GM23248 (cell line): ENCODE measurements around the gene SPEN. TPM values are rescaled to one million over a fixed set of nuclear protein-coding genes. Genes with fewer than 3 reads are reported as not detected.
"Not testable (repeated sequence)": the region's sequence is repeated elsewhere in the genome, so short reads cannot be mapped to it uniquely, and the experiment has no call there.

ENCODE experiments used
- DNase-seq: peaks from one replicate; pipeline ENCODE4 v3.0.0-alpha.2; 2015
- H2AFZ ChIP-seq: fragments of 200-600 bp; sonication (generic); 2 replicates; pipeline ENCODE4 v1.6.1; 2016; ENCODE audit warnings: antibody characterized with exemption
- H3F3A ChIP-seq: fragments of 200-600 bp; sonication (generic); 2 replicates; pipeline ENCODE4 v1.6.1; 2016; ENCODE audit warnings: mild to moderate bottlenecking, antibody characterized with exemption, mixed run types; ENCODE audit not compliant: insufficient read depth
- H3K27ac ChIP-seq: fragments of 200-600 bp; sonication (generic); 2 replicates; pipeline ENCODE4 v1.5.1; 2016; ENCODE audit warnings: mild to moderate bottlenecking
- H3K27me3 ChIP-seq: fragments of 200-600 bp; sonication (generic); replicated peaks from 2 replicates; pipeline ENCODE4 v1.6.1; 2016; ENCODE audit warnings: mild to moderate bottlenecking; ENCODE audit not compliant: insufficient read depth
- H3K36me3 ChIP-seq: fragments of 200-600 bp; sonication (generic); 2 replicates; pipeline ENCODE4 v1.6.1; 2016; ENCODE audit warnings: low read depth, mild to moderate bottlenecking
- H3K4me1 ChIP-seq: fragments of 200-600 bp; sonication (generic); 2 replicates; pipeline ENCODE4 v1.6.1; 2016; ENCODE audit warnings: mild to moderate bottlenecking; ENCODE audit not compliant: insufficient read depth
- H3K4me2 ChIP-seq: fragments of 200-600 bp; sonication (generic); one replicate; pipeline ENCODE4 v1.6.1; 2016; ENCODE audit warnings: mild to moderate bottlenecking; ENCODE audit not compliant: unreplicated experiment
- H3K4me3 ChIP-seq: fragments of 200-600 bp; sonication (generic); 2 replicates; pipeline ENCODE4 v1.5.1; 2016; ENCODE audit warnings: mild to moderate bottlenecking
- H3K79me2 ChIP-seq: fragments of 200-600 bp; sonication (generic); 2 replicates; pipeline ENCODE4 v1.6.1; 2016; ENCODE audit warnings: mild to moderate bottlenecking; ENCODE audit not compliant: insufficient read depth
- H3K9ac ChIP-seq: fragments of 200-600 bp; sonication (generic); 2 replicates; pipeline ENCODE4 v1.6.1; 2016; ENCODE audit warnings: mild to moderate bottlenecking
- H3K9me2 ChIP-seq: fragments of 200-600 bp; sonication (generic); 2 replicates; pipeline ENCODE4 v1.6.1; 2016; ENCODE audit warnings: mixed run types, mild to moderate bottlenecking, moderate library complexity; ENCODE audit not compliant: insufficient read depth
- H3K9me3 ChIP-seq: fragments of 200-600 bp; sonication (generic); one replicate; pipeline ENCODE4 v1.6.1; 2017; ENCODE audit warnings: low read depth
- H4K20me1 ChIP-seq: fragments of 200-600 bp; sonication (generic); 2 replicates; pipeline ENCODE4 v1.6.0; 2016; ENCODE audit not compliant: insufficient read depth
- EZH2 ChIP-seq: fragments of 200-600 bp; sonication (generic); IDR thresholded peaks from 2 replicates; pipeline ENCODE4 v1.6.1; 2018; ENCODE audit warnings: antibody characterized with exemption, mild to moderate bottlenecking; ENCODE audit not compliant: insufficient read depth, poor library complexity, severe bottlenecking
- EZH2phosphoT487 ChIP-seq: fragments of 200-600 bp; sonication (generic); IDR thresholded peaks from 2 replicates; pipeline ENCODE4 v1.6.1; 2018; ENCODE audit warnings: antibody characterized with exemption, moderate library complexity, mild to moderate bottlenecking, low read depth; ENCODE audit not compliant: insufficient read depth
- WGBS, 2 experiments: methylation state at CpG; one replicate each; pipeline ENCODE4 v1.1.6; 2015 to 2017; ENCODE audit warnings: low lambda C conversion rate in 2 of 2, low coverage in 1 of 2; ENCODE audit errors: missing lambda C conversion rate in 2 of 2; 5-methylcytosine and 5-hydroxymethylcytosine counted together
- in situ Hi-C: fragments of 300-500 bp; cut with MboI; formaldehyde crosslinking; loops from 2 replicates; pipeline ENCODE4 v1.15.0; 2020
- polyA plus RNA-seq: library from polyadenylated mRNA; unstranded; fragments of >200 nt; fragmentation: Nextera tagmentation; extraction: Ambion mirVana; gene quantifications from 2 replicates; pipeline ENCODE4 v1.2.1, GENCODE V29; 2016
- total RNA-seq: library from RNA; depleted of rRNA; stranded (reverse); fragments of >200 nt; shearing (Covaris generic); gene quantifications from 2 replicates; pipeline ENCODE4 v1.2.3, GENCODE V29; 2014

SPEN gene
- total and polyA plus RNA-seq, 2 experiments from 2014 or later: 16.5 to 17.2 TPM

GRCh38 chr1:15826810-15827507 lies 20.5 kb upstream of the SPEN start:
- Histone ChIP-seq H3K4me2 (no peak overlapping the region), H3K27me3 (no peaks in the 10 kb centered on the region), H3K79me2 (peaks cover 5% of the 10 kb centered on the region; the same call in 1 of the 2 replicates), H3K9me3 (no peaks in the 10 kb centered on the region), H3K36me3 (no peaks in the 10 kb centered on the region), H3K4me1 (peaks cover 7% of the 10 kb centered on the region), H3K9ac (no peak overlapping the region), H4K20me1 (no peaks in the 10 kb centered on the region), H3F3A (peaks cover 5% of the 10 kb centered on the region), H3K9me2 (no peaks in the 10 kb centered on the region), H3K4me3 (no peak overlapping the region), H2AFZ (no peak overlapping the region), H3K27ac (no peak overlapping the region)
- no peak for DNase-seq
- no peak for TF ChIP-seq EZH2phosphoT487
- TF ChIP-seq EZH2: no peak
- WGBS, 2 experiments: 98% methylated on average over 6 of the region's 6 CpGs
- in situ Hi-C loops: no loop called here

DNA sequence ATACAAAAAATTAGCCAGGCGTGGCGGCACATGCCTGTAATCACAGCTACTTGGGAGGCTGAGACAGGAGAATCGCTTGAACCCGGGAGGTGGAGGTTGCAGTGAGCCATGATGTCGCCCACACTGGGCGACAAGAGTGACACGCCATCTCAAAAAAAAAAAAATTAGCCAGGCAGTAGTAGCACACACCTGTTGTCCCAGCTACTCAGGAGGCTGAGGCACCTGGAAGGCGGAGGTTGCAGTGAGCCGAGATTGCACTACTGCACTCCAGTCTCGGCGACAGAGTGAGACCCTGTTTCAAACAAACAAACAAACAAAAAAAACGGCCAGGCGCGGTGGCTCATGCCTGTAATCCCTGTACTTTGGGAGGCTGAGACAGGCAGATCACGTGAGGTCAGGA lies 19.9 kb upstream of the SPEN start:
- H3K4me3 ChIP-seq, H3K9me2 ChIP-seq, H3K9me3 ChIP-seq, H3K27ac ChIP-seq, H3K36me3 ChIP-seq, H3K9ac ChIP-seq, H3K27me3 ChIP-seq, H3F3A ChIP-seq, H3K4me2 ChIP-seq, H2AFZ ChIP-seq, H4K20me1 ChIP-seq, in situ Hi-C loops, DNase-seq: not testable (repeated sequence)
- Histone ChIP-seq H3K4me1 (peaks cover 10% of the 10 kb centered on the region), H3K79me2 (peaks cover 11% of the 10 kb centered on the region; the same call in 1 of the 2 replicates)
- 95% methylated on average over 14 to 15 of the region's 15 CpGs for WGBS, 2 experiments

DNA sequence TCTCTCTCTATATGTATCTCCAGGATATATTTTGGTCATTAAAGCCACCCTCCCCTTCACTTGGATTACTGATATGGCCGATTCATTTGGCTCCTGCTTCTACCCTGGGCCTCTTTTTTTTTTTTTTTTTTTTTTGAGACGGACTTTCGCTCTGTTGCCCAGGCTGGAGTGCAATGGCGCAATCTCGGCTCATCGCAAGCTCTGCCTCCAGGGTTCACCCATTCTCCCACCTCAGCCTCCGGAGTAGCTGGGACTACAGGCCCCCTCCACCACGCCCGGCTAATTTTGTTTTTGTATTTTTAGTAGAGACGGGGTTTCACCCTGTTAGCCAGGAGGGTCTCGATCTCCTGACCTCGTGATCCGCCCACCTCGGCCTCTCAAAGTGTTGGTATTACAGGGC lies 18.6 kb upstream of the SPEN start:
- H3K4me3 ChIP-seq, H3K27ac ChIP-seq, H4K20me1 ChIP-seq, H3K9me2 ChIP-seq, H3K36me3 ChIP-seq, in situ Hi-C loops, DNase-seq, H3K27me3 ChIP-seq, H2AFZ ChIP-seq, H3K4me2 ChIP-seq, H3K9me3 ChIP-seq, H3K9ac ChIP-seq: not testable (repeated sequence)
- peaks cover 16% of the 10 kb centered on the region for H3K79me2 ChIP-seq
- H3K4me1 ChIP-seq: peaks cover 14% of the 10 kb centered on the region
- peaks cover 19% of the 10 kb centered on the region for H3F3A ChIP-seq
- 93 to 95% methylated on average over 14 of the region's 14 CpGs for WGBS, 2 experiments

DNA sequence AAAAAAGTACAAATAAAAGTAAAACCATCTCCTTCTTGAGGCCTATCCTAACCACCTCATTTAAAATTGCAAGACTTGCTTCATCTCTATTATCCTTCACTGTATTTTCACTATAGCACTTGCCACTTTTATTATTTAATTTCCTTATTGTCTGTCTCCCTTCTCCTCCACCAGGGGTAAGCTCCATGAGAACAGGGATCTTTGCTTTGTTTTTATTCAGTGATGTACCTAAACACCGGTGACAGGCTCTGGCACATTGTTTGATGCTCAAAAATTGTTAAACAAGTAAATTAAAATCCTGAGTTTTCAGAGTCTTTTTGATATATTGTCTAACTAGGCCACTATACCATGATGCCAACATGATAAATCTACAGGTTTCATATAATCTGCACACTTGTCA lies 17.2 kb upstream of the SPEN start:
- no peaks in the 10 kb centered on the region for H3K27me3 ChIP-seq
- H3K9me2 ChIP-seq: no peaks in the 10 kb centered on the region
- H3K4me1 ChIP-seq: peaks cover 14% of the 10 kb centered on the region
- no peak overlapping the region for H3K4me3 ChIP-seq
- peaks cover 27% of the 10 kb centered on the region for H3F3A ChIP-seq
- H3K4me2 ChIP-seq: no peak overlapping the region
- peaks cover 17% of the 10 kb centered on the region for H3K79me2 ChIP-seq
- DNase-seq: no peak
- WGBS, 2 experiments: 97 to 98% methylated on average over 1 of the region's 1 CpG
- no peak overlapping the region for H3K9ac ChIP-seq
- no peak overlapping the region for H3K27ac ChIP-seq
- no peaks in the 10 kb centered on the region for H3K36me3 ChIP-seq
- in situ Hi-C loops: no loop called here
- no peaks in the 10 kb centered on the region for H4K20me1 ChIP-seq
- H2AFZ ChIP-seq: no peak overlapping the region
- no peaks in the 10 kb centered on the region for H3K9me3 ChIP-seq
- TF ChIP-seq EZH2: no peak

DNA sequence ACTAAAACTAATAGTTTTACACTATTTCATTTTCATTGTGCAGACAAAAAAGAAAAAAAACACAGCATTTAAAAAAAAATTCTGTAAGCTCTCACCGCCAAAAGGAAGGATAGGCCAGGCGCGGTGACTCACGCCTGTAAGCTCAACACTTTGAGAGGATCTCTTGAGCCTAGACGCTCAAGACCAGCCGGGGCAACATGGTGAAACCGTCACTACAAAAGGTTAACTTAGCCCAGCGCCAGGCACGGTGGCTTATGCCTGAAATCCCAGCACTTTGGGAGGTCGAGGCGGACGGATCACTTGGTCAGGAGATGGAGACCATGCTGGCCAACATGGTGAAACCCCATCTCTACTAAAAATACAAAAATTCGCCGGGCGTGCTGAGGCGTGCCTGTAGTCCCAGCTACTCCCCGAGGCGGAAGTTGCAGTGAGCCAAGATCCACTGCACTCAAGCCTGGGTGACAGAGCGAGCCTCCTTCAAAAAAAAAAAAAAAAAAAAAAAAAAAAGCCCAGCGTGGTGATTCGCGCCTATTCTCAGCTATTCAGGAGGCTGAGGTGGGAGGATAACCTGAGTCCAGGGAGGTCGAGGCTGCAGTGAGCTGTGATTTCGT lies 14.3 kb upstream of the SPEN start:
- DNase-seq: peak; percentile 93
- H3K36me3 ChIP-seq: no peaks in the 10 kb centered on the region
- 2 to 3% methylated on average over 23 to 24 of the region's 24 CpGs for WGBS, 2 experiments
- H3K9ac ChIP-seq: peak overlapping the region; percentile 98
- in situ Hi-C loops: no loop called here
- H3K4me3 ChIP-seq: peak overlapping the region; percentile 85
- peak overlapping the region; percentile 99 for H3K27ac ChIP-seq
- H3K79me2 ChIP-seq: peaks cover 24% of the 10 kb centered on the region
- H3K9me3 ChIP-seq: no peaks in the 10 kb centered on the region
- H2AFZ ChIP-seq: peak overlapping the region; percentile 87
- TF ChIP-seq EZH2 (no peak), EZH2phosphoT487 (no peak)
- H3F3A ChIP-seq: peaks cover 24% of the 10 kb centered on the region
- peak overlapping the region; percentile 100 for H3K4me2 ChIP-seq
- H4K20me1 ChIP-seq: no peaks in the 10 kb centered on the region
- no peaks in the 10 kb centered on the region for H3K9me2 ChIP-seq
- peaks cover 8% of the 10 kb centered on the region for H3K4me1 ChIP-seq
- no peaks in the 10 kb centered on the region for H3K27me3 ChIP-seq
